HepG2 (cell line): ENCODE measurements around the gene SELENOM. TPM values are rescaled to one million over a fixed set of nuclear protein-coding genes. Genes with fewer than 3 reads are reported as not detected.

Experiments
- CSRNP1 ChIP-seq: sonication (generic); formaldehyde crosslinking; IDR thresholded peaks from 2 replicates; pipeline ENCODE4 v1.8.1; 2023; ENCODE audit warnings: mild to moderate bottlenecking, missing genetic modification reagents
- ESRRA ChIP-seq: sonication (generic); formaldehyde crosslinking; IDR thresholded peaks from 2 replicates; pipeline ENCODE4 v1.5.1; 2020; ENCODE audit warnings: mild to moderate bottlenecking, low read depth, missing genetic modification reagents
- ETV5 ChIP-seq: IDR thresholded peaks from 2 replicates; pipeline ENCODE4 v1.6.1; 2018; ENCODE audit warnings: missing biosample characterization, missing genetic modification reagents, inconsistent platforms, borderline replicate concordance
- FOXA3 ChIP-seq: IDR thresholded peaks from 2 replicates; pipeline ENCODE4 v1.6.1; 2016; ENCODE audit warnings: missing genetic modification reagents, missing compliant biosample characterization
- KLF9 ChIP-seq: IDR thresholded peaks from 2 replicates; pipeline ENCODE4 v1.6.1; 2016; ENCODE audit warnings: low read depth
- MAFK ChIP-seq, 2 experiments: IDR thresholded peaks in 1 of 2; conservative IDR thresholded peaks in 1 of 2; 2 replicates each; pipeline ENCODE4 v1.6.1; 2011; ENCODE audit warnings: improper control_type of control experiment in 2 of 2, low read length in 2 of 2
- MXD1 ChIP-seq: sonication (generic); formaldehyde crosslinking; IDR thresholded peaks from 2 replicates; pipeline ENCODE4 v1.4.0; 2020; ENCODE audit warnings: mild to moderate bottlenecking, missing genetic modification reagents
- SSRP1 ChIP-seq: IDR thresholded peaks from 2 replicates; pipeline ENCODE4 v1.6.1; 2016; ENCODE audit warnings: control low read depth
- UBTF ChIP-seq: sonication (generic); formaldehyde crosslinking; IDR thresholded peaks from 2 replicates; pipeline ENCODE4 v1.4.0; 2020; ENCODE audit warnings: mild to moderate bottlenecking, missing genetic modification reagents
- ZBTB39 ChIP-seq: sonication (generic); formaldehyde crosslinking; IDR thresholded peaks from 2 replicates; pipeline ENCODE4 v1.5.0; 2020; ENCODE audit warnings: missing genetic modification reagents
- ZNF563 ChIP-seq: sonication (generic); formaldehyde crosslinking; IDR thresholded peaks from 2 replicates; pipeline ENCODE4 v1.8.0; 2022; ENCODE audit warnings: mild to moderate bottlenecking, moderate library complexity, missing genetic modification reagents
- ZNF605 ChIP-seq: sonication (generic); formaldehyde crosslinking; IDR thresholded peaks from 2 replicates; pipeline ENCODE4 v1.8.0; 2022; ENCODE audit warnings: mild to moderate bottlenecking, missing genetic modification reagents
- ZNF616 ChIP-seq: sonication (generic); formaldehyde crosslinking; IDR thresholded peaks from 2 replicates; pipeline ENCODE4 v1.5.0; 2020; ENCODE audit warnings: low read depth, mild to moderate bottlenecking, missing genetic modification reagents
- ZNF639 ChIP-seq: conservative IDR thresholded peaks from 2 replicates; pipeline ENCODE4 v1.6.1; 2018; ENCODE audit warnings: missing genetic modification reagents
- ZNF720 ChIP-seq: sonication (generic); formaldehyde crosslinking; IDR thresholded peaks from 2 replicates; pipeline ENCODE4 v1.4.0; 2020; ENCODE audit warnings: missing genetic modification reagents
- ZNF780A ChIP-seq: sonication (generic); formaldehyde crosslinking; IDR thresholded peaks from 2 replicates; pipeline ENCODE4 v1.8.0; 2022; ENCODE audit warnings: mild to moderate bottlenecking, missing genetic modification reagents, moderate library complexity
- ZNF790 ChIP-seq: sonication (generic); formaldehyde crosslinking; IDR thresholded peaks from 2 replicates; pipeline ENCODE4 v1.8.0; 2022; ENCODE audit warnings: missing genetic modification reagents, mild to moderate bottlenecking, borderline replicate concordance
- polyA plus RNA-seq, 8 experiments: library from polyadenylated mRNA; depleted of rRNA in 3 of 8; stranded (reverse) in 7 of 8; unstranded in 1 of 8; fragments of >200 nt; fragmentation: Illumina TruSeq in 4 of 8; extraction: Trizol in 4 of 8; gene quantifications; 2 replicates each; pipeline versions ENCODE4 v1.2.1 to v1.2.3, GENCODE V29; 2011 to 2016; ENCODE audit warnings: low read depth in 4 of 8, missing spikeins in 1 of 8, mixed read lengths in 1 of 8; ENCODE audit not compliant: insufficient read depth in 1 of 8
- total RNA-seq, 5 experiments: library from RNA; depleted of rRNA; stranded (reverse); fragments of >200 nt; fragmentation: Illumina TruSeq; extraction: Trizol; gene quantifications; 2 replicates each; pipeline ENCODE4 v1.2.3, GENCODE V29; 2016; ENCODE audit warnings: low read depth in 1 of 5
- TF ChIP-seq, protein P1 (sequence below): IDR thresholded peaks from 2 replicates; pipeline ENCODE4 v1.6.1; 2018; ENCODE audit warnings: missing genetic modification reagents
- TF ChIP-seq, protein P2 (sequence below): IDR thresholded peaks from 2 replicates; pipeline ENCODE4 v1.6.1; 2018; ENCODE audit warnings: missing genetic modification reagents, mild to moderate bottlenecking, missing compliant biosample characterization

The SELENOM gene
- total and polyA plus RNA-seq, 2 of the 13 experiments (the other 11 are each of a cell fraction or from before 2014, with no cell fraction given): 4.1 to 4.3 TPM

DNA sequence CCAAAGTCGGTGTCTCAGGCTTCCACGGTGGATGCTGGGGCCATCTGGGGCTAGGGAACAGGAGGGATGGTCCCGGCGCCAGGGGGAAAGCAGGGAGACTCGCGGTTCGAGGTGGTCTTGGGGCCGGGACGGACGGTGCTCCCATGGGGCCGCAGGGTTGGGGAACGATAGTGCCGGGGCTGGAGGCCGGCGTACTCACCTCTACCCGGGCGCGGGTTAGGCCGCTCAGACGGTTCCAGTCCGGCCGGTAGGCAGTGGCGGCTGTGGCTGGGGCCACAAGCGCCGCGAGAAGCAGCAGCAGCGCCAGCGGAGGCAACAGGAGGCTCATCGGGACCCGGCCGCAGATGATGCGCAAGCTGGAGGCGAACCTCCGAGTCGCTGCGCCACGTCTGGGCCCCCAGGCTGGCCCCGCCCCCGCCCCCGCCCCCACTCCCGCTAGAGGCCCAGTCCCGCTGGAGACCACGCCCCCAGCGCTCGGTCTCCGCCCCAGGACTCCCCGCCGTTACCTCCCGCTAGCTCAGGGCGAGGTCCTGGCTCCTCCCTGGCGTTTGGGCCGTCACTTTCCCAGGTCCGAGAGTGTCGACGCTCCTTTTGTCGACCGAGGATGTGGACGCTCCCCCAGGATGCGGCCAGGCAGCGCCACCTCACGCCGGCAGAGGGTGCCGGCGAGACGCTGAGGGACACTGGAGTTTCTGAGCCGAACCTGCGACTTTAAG lies at the start of gene SELENOM (continued):
- TF ChIP-seq ZNF780A (CRISPR knock-in tag) (no peak), FOXA3 (CRISPR knock-in tag) (peak; percentile 36; the same call in 1 of the 2 replicates), MXD1 (CRISPR knock-in tag) (peak; percentile 63; the same call in 1 of the 2 replicates), ZNF563 (CRISPR knock-in tag) (no peak), ESRRA (CRISPR knock-in tag) (no peak), KLF9 (CRISPR knock-in tag) (no peak), MAFK (conservative IDR thresholded peaks at IDR 0.05 in 1 of 2, IDR thresholded peaks at IDR 0.05 in 1 of 2; ENCODE audit: low read length in 2 of 2) (no peak), ZNF605 (CRISPR knock-in tag) (no peak), ETV5 (CRISPR knock-in tag) (peak; percentile 11; the same call in 1 of the 2 replicates), SSRP1 (CRISPR knock-in tag) (no peak), ZNF790 (CRISPR knock-in tag) (no peak), ZNF720 (CRISPR knock-in tag) (no peak), UBTF (CRISPR knock-in tag) (no peak; the same call in 1 of the 2 replicates), ZBTB39 (CRISPR knock-in tag) (no peak), ZNF616 (CRISPR knock-in tag) (no peak), CSRNP1 (CRISPR knock-in tag) (no peak), ZNF639 (CRISPR knock-in tag) (no peak)
- TF ChIP-seq, protein P1, sequence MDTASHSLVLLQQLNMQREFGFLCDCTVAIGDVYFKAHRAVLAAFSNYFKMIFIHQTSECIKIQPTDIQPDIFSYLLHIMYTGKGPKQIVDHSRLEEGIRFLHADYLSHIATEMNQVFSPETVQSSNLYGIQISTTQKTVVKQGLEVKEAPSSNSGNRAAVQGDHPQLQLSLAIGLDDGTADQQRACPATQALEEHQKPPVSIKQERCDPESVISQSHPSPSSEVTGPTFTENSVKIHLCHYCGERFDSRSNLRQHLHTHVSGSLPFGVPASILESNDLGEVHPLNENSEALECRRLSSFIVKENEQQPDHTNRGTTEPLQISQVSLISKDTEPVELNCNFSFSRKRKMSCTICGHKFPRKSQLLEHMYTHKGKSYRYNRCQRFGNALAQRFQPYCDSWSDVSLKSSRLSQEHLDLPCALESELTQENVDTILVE: no peak
- TF ChIP-seq, protein P2, sequence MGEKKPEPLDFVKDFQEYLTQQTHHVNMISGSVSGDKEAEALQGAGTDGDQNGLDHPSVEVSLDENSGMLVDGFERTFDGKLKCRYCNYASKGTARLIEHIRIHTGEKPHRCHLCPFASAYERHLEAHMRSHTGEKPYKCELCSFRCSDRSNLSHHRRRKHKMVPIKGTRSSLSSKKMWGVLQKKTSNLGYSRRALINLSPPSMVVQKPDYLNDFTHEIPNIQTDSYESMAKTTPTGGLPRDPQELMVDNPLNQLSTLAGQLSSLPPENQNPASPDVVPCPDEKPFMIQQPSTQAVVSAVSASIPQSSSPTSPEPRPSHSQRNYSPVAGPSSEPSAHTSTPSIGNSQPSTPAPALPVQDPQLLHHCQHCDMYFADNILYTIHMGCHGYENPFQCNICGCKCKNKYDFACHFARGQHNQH (CRISPR knock-in tag): peak; percentile 58; the same call in 1 of the 2 replicates
